Activated CD4-positive, CD25-positive, alpha-beta regulatory T cell treated with anti-CD3 and anti-CD28 coated beads, Interleukin-2, amount 50 U/mL, for 16 hours (primary cell): Measurements from ENCODE around the gene PPP2R3C.
"Not testable (repeated sequence)": the region's sequence is repeated elsewhere in the genome, so short reads cannot be mapped to it uniquely, and the experiment has no call there.

Experiments used
- DNase-seq: peaks from one replicate; pipeline ENCODE4 v3.0.0-alpha.2; 2020; ENCODE audit warnings: low read depth, low spot score

PPP2R3C gene

DNA sequence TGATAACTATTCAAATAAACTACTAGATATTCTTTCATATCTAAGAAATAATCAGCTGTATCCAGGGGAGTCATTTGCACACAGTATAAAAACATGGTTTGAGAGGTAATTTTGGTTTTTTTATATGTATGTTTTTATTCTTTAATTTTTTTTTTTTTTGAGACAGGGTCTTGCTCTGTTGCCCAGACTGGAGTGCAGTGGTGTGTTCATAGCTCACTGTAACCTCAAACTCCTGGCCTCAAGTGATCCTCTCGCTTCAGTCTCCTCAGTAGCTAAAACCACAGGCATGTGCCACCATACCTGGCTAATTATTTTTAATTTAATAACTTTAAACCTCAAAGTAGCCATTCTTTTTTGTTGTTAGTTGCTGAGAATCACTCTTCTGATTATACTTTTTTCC lies 2.3 kb upstream of the PPP2R3C start:
- DNase-seq: no peak

DNA sequence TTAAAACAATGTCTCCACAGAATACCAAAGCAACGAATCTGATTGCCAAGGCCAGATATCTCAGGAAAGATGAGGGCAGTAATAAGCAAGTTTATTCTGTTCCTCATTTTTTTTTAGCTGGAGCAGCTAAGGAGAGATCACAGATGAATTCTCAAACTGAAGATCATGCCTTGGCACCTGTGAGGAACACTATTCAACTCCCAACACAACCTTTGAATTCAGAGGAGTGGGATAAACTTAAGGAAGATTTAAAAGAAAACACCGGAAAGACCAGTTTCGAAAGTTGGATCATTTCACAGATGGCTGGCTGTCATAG lies 1.6 kb upstream of the PPP2R3C start:
- DNase-seq: no peak

DNA sequence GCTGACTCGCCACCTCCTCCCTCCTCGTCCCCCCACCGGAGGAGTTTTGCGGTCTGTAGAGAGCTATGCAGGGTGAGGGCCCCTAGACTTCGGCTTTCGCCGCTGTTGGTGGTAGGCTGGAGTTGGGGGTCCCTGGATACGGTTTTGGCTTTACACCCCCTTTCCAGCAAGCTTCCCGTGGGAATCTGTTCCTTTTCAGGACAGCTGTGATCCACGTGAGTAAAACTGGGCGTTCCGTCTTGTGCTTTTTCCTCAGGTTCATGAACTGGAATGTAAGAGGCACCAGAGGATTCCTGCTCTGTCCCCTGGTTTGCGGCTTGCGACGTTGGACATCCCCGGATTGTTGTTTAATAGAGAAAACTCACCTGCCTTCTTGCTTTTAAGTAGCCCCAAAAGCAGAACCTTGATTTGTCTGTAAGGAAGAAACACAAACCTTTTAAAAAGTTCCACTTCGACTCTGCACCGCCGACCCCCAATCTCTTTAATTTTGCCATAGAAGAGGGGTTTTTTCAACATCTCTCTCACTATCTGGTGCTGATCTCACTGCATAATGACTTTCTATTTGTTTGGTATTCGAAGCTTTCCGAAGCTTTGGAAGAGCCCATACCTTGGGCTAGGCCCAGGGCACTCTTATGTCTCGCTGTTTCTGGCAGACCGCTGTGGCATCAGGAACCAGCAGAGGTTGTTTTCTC lies 1.1 kb upstream of the PPP2R3C start:
- no peak for DNase-seq

DNA sequence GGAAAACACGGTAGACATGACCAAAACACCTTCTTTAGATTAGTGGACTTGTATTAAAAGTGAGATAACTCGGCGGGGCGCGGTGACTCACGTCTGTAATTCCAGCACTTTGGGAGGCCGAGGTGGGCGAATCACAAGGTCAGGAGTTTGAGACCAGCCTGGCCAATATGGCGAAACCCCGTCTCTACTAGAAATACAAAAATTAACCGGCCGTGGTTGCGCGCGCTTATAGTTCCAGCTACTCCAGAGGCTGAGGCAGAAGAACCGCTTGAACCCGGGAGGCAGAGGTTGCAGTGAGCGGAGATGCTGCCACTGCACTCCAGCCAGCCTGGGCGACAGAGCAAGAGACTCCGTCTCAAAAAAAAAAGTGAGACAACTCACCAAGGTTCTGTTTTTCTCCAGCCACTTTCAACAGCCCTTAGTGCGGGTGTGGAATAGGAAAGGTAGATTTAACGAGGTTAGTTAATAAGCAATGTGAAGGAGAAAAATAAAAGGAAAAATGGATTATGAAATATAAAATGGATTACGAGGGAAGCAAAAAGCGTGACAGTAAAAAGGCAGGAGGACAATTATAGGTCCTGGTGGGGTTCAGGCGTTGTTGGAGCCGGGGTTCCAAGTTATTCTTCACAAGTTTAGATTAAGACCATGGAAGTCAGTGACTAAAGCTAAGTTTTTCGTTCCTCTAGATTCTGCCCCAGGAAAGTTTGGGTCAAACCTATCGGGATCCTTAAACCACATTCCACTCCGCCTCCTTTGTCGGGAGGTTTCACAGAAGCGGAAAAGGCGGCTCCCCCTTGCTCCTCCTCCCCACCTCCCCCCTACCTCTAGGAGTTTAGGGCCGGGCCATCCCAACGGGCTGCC lies 534 bp downstream of the PPP2R3C start:
- no peak for DNase-seq

DNA sequence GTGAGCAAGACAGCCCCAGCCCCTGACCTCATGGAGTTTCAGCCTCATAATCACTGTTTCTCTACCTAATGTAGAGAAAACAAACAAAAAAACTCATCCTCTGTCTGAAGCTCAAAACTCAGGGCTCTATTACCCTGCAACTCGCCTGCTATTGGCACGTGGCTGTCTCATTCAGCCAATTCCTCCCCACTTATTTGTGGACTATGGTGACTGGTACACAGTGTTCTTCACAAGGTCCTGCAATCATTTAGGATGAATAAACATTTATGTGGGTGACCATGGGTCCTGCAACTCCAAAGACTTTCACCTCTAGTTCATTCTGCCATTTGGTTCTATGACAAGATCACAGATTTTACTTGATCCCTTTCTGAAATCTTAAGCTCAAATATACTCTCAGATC lies 4.7 kb downstream of the PPP2R3C start:
- no peak for DNase-seq

DNA sequence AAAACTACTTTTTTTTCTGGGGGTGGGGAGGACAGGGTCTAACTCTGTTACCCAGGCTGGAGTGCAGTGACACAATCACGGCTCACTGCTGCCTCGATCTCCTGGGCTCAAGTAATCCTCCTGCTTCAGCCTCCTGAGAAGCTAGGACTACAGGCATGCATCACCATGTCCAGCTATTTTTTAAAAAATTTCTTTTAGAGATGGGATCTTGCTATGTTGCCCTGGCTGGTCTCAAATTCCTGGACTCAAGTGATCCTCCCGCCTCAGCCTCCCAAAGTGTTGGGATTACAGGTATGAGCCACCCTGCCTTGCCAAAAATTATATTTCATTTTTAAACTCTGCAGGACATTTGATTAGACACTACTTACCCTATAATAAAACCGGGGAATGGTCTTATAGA lies 5.5 kb downstream of the PPP2R3C start:
- no peak for DNase-seq

DNA sequence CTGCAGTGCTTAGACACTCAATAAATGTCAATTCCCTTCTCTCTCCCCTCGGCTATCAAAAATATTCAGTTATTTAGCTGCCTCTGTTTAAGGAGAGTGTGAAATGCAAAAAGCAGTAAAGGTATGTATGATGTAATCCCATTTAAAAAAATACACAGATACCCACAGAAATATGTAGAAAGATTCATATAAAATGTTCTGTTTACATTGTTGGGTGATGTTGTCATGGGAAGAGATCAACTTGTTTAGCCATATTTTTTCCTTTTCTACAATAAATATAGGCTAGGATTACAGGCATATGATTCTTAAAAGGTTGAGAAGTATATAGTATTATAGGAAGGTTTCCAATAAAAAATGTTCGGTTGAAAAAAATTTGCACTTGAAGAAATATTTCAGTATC lies 7.8 kb downstream of the PPP2R3C start:
- no peak for DNase-seq

DNA sequence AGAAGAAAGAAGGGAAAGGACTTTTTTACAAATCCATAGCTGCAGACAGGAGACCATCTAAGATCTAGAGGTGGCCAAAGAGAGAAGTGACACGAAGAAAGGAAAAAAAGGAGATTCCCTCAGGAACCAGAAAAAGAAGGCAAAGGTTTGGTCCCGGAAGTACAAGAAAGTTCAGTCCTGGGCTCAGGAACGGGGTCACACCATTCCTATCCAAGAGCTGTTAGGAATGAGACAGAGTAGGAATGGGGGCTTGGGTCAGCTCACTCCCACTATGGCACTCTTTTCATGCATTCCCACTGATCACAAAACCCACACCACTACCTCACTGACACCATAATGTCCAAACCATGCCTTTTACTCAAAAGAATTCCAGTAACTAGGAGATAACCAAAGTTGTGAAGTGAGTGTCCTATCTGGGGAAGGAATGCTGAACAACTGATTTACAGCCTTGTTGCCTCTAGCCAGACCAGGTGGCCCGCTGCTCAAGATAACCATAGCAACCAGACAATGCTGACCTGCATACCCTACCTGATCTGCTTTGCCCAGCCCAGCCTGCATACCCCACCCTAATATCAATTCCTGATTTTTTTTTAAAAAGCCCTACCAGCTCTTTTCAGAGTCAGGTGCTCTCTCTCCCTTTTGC lies 8.4 kb downstream of the PPP2R3C start:
- DNase-seq: no peak

DNA sequence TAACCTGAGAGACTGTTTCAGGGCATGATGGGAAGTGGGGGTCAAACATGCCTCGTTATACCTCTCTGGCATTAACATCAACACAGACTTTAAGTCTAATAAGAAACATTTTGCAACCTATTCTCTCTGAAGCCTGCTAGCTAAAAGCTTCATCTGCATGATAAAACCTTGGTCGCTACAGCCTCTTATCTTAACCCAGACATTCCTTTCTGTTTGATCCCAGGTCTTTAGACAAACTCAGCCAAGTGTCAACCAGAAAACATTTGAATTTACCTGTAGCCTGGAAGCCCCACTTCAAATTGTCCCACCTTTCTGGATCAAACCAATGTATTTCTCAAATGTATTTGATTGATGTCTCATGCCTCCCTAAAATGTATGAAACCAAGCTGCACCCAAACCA lies 9.1 kb downstream of the PPP2R3C start:
- DNase-seq: no peak

DNA sequence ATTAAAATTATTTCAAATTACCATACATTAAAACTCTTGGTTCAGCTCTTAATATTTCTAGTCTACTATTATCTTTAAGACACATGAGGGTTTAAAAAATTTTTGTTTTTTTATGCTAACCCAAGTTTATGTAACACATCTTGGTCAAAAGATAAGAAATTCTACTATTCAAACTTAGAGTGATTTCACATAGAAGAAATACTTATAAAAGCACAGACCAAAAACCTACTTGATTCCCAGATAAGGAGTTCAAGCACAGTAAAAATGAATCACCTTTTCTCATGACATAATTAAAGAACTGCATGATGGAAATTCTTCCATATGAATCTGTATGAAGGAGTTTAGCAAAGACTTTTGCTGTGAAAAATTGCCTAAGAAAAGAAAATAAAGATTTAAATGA lies 13.9 kb downstream of the PPP2R3C start:
- DNase-seq: no peak

DNA sequence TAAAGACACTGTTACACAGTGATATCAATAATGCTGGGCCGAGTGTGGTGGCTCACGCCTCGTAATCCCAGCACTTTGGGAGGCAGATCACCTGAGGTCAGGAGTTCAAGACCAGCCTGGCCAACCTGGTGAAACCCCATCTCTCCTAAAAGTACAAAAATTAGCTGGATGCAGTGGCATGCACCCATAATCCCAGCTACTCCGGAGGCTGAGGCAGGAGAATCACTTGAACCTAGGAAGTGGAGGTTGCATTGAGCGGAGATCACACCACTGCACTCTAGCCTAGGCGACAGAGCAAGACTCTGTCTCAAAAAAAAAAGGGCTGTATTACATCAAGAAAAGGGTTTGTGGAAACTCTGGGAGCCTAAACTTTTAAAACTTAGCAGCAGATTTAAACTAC lies 27.1 kb downstream of the PPP2R3C start:
- not testable (repeated sequence) for DNase-seq

DNA sequence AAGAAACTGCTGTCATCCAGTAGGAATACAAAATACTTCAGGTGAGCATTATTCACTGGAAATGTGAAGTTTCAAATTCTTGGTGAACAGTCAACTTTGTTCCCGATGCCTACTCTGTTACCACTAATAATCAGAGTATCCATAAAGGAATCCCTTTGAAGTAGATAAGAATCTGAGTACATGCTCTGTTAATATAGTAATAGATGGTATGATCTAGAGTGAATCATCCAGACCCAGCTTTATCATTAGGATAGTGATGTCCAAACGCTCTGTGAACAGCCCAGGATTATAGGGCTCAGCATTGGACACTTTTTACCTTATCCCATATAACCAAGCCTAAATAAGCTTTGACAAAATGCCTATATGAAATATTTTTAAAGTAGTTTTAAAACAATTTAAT lies 33.3 kb downstream of the PPP2R3C start:
- no peak for DNase-seq

DNA sequence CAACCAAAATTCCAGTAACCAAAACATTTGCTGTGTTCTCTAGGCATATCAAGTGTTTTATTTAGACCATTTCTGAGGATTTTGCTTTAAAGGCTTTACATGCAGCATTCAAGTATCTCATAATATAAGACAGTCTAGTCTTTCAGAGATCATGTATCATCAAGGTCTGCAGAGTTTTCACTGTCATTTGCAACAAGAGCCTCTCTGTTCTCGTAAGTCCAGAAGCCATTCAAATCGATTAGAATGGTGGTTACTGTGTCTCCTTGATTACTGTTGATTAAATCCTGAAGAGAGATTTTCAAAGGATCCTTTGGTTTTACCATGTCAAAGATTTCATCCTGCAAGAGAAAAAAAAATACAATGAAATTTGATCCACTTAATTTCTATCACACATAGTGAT lies 36.3 kb downstream of the PPP2R3C start:
- no peak for DNase-seq

DNA sequence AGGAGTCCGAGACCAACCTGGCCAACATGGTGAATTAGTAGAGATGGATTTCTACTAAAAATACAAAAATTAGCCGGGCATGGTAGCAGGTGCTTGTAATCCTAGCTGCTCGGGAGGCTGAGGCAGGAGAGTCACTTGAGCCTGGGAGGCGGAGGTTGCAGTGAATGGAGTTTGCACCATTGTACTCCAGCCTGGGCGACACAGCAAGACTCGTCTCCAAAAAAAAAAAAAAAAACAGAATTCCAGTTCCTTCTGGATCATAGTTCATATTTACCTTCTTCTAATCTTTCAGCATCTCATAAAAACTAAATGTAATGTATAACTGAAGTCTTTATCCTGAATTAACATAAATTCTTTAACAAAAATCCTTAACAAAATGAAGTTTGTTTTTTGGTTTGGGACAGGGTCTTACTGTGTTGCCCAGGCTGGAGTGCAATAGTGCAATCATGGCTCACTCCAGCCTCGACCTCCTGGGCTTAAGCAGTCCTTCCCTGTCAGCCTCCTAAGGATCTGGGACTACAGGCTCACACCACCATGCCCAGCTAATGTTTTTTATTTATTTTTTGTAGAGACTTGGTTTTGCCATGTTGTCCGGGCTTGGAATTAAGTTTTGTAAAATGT lies 38.1 kb downstream of the PPP2R3C start:
- DNase-seq: no peak

DNA sequence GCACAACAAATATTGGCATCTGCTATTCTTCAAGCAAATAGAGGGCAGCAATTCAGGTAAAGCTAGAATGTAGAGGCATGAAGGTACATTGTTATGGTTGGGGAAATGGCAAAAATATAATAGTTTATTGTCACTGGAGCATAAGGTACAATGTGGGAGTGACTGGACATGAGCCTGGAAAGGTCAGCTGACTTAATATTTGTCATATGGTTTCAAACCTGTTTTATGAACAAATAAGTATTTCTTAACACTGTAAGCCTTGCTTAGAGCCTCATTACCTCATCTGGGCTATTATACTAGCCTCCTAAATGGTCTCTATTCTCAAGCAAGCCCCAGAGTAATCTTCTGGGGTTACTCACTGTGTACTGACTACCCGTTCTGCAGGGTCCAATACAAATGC lies 42.0 kb downstream of the PPP2R3C start:
- no peak for DNase-seq

DNA sequence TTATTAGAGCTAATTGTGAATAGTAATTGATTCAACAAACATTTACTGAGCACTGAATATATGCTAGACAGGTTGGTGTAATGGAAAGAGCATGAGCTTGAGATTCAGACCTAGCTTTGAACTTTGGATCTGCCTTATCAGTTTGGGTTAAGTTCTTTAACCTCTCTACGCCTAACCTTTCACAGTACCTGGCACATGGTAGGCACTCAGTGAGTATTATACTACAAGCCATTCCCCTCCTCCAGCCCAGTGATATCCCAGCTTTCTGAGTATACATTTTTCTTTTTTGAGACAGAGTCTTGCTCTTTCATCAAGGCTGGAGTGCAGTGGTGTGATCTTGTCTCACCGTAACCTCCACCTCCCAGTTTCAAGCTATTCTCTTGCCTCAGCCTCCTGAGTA lies 43.7 kb downstream of the PPP2R3C start:
- no peak for DNase-seq

DNA sequence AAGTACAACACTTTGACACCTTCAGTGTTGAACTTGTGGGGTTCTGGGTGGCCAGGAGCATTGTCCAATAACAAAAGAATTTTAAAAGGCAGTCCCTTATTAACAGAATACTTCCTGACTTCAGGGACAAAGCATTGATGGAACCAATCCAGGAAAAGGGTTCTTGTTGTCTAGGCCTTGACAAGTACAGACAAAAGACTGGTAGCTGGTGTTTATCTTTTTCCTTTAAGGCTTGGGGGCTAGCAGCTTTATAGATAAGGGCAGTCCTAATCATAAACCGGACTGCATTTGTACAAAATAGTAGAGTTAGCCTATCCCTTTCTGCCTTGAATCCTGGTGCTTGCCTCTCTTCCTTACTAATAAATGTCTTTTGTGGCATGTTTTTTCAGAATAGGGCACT lies 48.3 kb downstream of the PPP2R3C start:
- no peak for DNase-seq

DNA sequence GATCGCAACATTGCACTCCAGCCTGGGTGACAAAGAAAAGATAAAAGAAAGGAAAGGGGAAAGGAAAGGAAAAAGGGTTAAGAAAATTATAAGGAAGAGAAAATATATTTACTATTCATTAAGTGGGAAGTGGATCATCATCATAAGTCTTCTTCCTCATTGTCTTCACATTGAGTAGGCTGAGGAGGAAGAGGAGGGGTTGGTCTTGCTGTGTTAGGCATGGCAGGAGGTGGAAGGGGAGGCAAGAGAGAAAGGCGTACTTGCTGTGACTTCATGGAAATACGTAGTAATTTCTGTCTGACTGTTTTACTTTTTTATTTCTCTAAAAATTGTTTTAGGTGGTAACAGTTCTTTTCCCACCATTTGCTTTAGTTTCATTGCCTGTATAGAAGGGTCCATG lies 49.6 kb downstream of the PPP2R3C start:
- DNase-seq: no peak

DNA sequence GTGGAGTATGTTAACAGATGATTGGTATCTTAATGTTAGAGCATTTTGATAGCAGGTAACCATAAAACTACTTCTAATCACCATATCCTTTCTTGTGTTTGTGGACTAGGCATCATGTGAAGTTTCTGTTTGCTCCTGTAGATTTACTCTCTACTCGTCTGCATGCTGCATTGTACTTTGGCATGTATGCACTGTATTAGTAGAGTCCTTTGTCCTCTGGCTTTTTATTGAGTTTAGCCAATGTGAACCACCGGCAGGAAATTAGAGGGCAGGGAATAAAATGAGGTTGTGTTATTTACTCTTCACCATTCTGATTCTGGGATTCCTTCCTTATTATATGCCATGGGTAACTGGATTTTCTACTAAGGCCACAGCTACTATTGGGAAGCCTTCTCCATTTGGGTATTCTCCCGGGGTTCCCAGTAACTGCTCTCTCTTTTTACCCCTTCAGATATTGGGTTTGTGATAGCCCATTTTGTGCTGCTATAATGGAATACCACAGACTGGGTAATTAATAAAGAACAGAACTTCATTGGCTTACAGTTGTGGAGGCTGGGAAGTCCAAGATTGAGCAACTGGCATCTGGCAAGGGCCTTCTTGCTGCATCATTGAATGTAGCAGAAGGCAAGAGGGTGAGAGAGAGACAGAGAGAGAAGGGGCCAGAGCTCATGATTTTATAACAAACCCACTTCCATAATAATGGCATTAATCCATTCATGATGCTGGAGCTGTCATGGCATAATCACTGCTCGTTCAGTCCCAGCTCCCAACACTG lies 53.4 kb downstream of the PPP2R3C start:
- no peak for DNase-seq

DNA sequence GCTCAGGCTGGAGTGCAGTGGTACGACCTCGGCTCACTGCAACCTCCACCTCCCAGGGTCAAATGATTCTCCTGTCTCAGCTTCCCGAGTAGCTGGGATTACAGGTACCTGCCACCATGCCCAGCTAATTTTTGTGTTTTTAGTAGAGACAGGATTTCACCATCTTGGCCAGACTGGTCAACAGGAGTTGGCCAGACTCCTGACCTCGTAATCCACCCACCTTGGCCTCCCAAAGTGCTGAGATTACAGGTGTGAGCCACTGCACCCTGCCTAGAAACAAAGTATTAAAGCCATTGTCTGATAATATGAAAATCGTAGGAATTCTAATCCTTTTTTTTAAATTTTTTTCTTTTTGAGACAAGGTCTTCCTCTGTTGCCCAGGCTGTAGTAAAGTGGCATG lies 56.1 kb downstream of the PPP2R3C start:
- not testable (repeated sequence) for DNase-seq

DNA sequence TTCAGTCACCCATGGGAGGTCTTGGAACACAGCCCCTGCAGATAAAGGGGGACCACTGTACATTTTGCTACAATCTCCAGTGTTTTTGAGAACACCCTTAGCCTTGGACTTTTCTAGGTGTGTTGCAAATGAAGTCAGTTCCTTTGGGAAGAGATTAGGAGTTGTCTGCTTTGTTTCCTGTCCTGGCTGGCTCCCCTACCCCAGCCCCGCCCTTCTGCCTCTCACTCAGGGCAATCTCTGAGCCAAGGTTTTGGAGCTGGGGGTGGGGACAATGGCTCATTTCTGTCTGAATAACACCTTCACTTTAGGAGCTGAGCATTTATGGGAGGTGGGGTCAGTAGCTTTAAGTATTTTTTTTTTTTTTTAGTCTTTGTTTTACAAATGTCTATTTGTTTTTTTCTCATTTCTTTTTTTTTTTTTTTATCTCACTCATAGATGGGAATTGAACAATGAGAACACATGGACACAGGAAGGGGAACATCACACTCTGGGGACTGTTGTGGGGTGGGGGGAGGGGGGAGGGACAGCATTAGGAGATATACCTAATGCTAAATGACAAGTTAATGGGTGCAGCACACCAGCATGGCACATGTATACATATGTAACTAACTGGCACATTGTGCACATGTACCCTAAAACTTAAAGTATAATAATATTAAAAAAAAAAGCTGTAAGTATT lies 60.5 kb downstream of the PPP2R3C start:
- not testable (repeated sequence) for DNase-seq
